H9 (cell line): ENCODE measurements around the gene MTA2. TPM values are rescaled to one million over a fixed set of nuclear protein-coding genes. Genes with fewer than 3 reads are reported as not detected.
"Not testable (repeated sequence)": the region's sequence is repeated elsewhere in the genome, so short reads cannot be mapped to it uniquely, and the experiment has no call there.

Experiments
- DNase-seq: peaks from one replicate; pipeline ENCODE4 v3.0.0-alpha.2; 2017
- H2AFZ ChIP-seq: one replicate; pipeline ENCODE4 v1.6.1; 2013; ENCODE audit warnings: mild to moderate bottlenecking, low read length, control low read depth, moderate library complexity
- H2AK5ac ChIP-seq: 2 replicates; pipeline ENCODE4 v1.6.1; 2013; ENCODE audit warnings: low read length, control low read depth, mixed read lengths; ENCODE audit not compliant: insufficient read length
- H2BK120ac ChIP-seq: one replicate; pipeline ENCODE4 v1.6.1; 2013; ENCODE audit warnings: low read depth, mild to moderate bottlenecking, low read length, control low read depth, inconsistent platforms; ENCODE audit not compliant: poor library complexity, severe bottlenecking
- H2BK12ac ChIP-seq: 2 replicates; pipeline ENCODE4 v1.6.1; 2013; ENCODE audit warnings: low read length, control low read depth, mixed read lengths, low read depth; ENCODE audit not compliant: insufficient read length
- H2BK15ac ChIP-seq: 2 replicates; pipeline ENCODE4 v1.6.1; 2013; ENCODE audit warnings: low read depth, low read length, control low read depth
- H2BK20ac ChIP-seq: one replicate; pipeline ENCODE4 v1.6.1; 2013; ENCODE audit warnings: low read depth, mild to moderate bottlenecking, low read length, control low read depth, inconsistent platforms; ENCODE audit not compliant: poor library complexity, severe bottlenecking
- H2BK5ac ChIP-seq: 2 replicates; pipeline ENCODE4 v1.6.1; 2013; ENCODE audit warnings: low read length, control low read depth, mixed read lengths; ENCODE audit not compliant: insufficient read length
- H3K14ac ChIP-seq: 2 replicates; pipeline ENCODE4 v1.6.1; 2013; ENCODE audit warnings: low read length, control low read depth; ENCODE audit not compliant: insufficient read depth
- H3K18ac ChIP-seq: 2 replicates; pipeline ENCODE4 v1.6.1; 2013; ENCODE audit warnings: low read depth, mild to moderate bottlenecking, mixed read lengths, low read length, control low read depth; ENCODE audit not compliant: insufficient read length
- H3K23ac ChIP-seq: 2 replicates; pipeline ENCODE4 v1.6.1; 2013; ENCODE audit warnings: low read length, control low read depth, mixed read lengths, low read depth; ENCODE audit not compliant: insufficient read length
- H3K23me2 ChIP-seq: 2 replicates; pipeline ENCODE4 v1.6.1; 2013; ENCODE audit warnings: low read depth, mild to moderate bottlenecking, mixed read lengths, low read length, control low read depth; ENCODE audit not compliant: insufficient read length, poor library complexity, severe bottlenecking
- H3K27ac ChIP-seq: 2 replicates; pipeline ENCODE4 v1.5.1; 2013; ENCODE audit warnings: low read length, control low read depth, mixed read lengths, low read depth; ENCODE audit not compliant: insufficient read length
- H3K27me3 ChIP-seq: 2 replicates; pipeline ENCODE4 v1.6.1; 2013; ENCODE audit warnings: low read length, control low read depth, inconsistent platforms; ENCODE audit not compliant: insufficient read depth
- H3K4ac ChIP-seq: 2 replicates; pipeline ENCODE4 v1.6.1; 2013; ENCODE audit warnings: low read depth, mild to moderate bottlenecking, control low read depth, inconsistent platforms, low read length, moderate library complexity
- H3K4me1 ChIP-seq: 2 replicates; pipeline ENCODE4 v1.6.1; 2013; ENCODE audit warnings: low read length, control low read depth, inconsistent platforms; ENCODE audit not compliant: insufficient read depth
- H3K4me2 ChIP-seq: 2 replicates; pipeline ENCODE4 v1.6.1; 2013; ENCODE audit warnings: low read length, control low read depth, mixed read lengths; ENCODE audit not compliant: insufficient read length, insufficient read depth
- H3K56ac ChIP-seq: 2 replicates; pipeline ENCODE4 v1.6.1; 2013; ENCODE audit warnings: low read depth, mild to moderate bottlenecking, mixed read lengths, low read length, control low read depth; ENCODE audit not compliant: insufficient read length
- H3K79me1 ChIP-seq: 2 replicates; pipeline ENCODE4 v1.6.1; 2013; ENCODE audit warnings: low read depth, mild to moderate bottlenecking, moderate library complexity, low read length, control low read depth, inconsistent platforms; ENCODE audit not compliant: insufficient read depth, poor library complexity, severe bottlenecking
- H3K79me2 ChIP-seq: 2 replicates; pipeline ENCODE4 v1.6.1; 2013; ENCODE audit warnings: low read length, control low read depth, inconsistent platforms; ENCODE audit not compliant: insufficient read depth
- H3K9ac ChIP-seq: 2 replicates; pipeline ENCODE4 v1.6.1; 2013; ENCODE audit warnings: low read length, control low read depth, mixed read lengths; ENCODE audit not compliant: insufficient read length; ENCODE audit errors: extremely low read depth
- H3K9me3 ChIP-seq: one replicate; pipeline ENCODE4 v1.6.1; 2013; ENCODE audit warnings: low read depth, low read length, inconsistent platforms; ENCODE audit not compliant: control insufficient read depth
- H3T11ph ChIP-seq: one replicate; pipeline ENCODE4 v1.6.1; 2013; ENCODE audit warnings: mild to moderate bottlenecking, low read length, control low read depth, inconsistent platforms
- H4K20me1 ChIP-seq: one replicate; pipeline ENCODE4 v1.6.1; 2013; ENCODE audit not compliant: control insufficient read depth, insufficient read length, insufficient read depth
- H4K5ac ChIP-seq: 2 replicates; pipeline ENCODE4 v1.6.1; 2013; ENCODE audit warnings: low read depth, mild to moderate bottlenecking, mixed read lengths, low read length, control low read depth; ENCODE audit not compliant: insufficient read length
- H4K8ac ChIP-seq: replicated peaks from 2 replicates; pipeline ENCODE4 v1.6.1; 2013; ENCODE audit warnings: low read length, control low read depth, mixed read lengths, low read depth; ENCODE audit not compliant: insufficient read length
- H4K91ac ChIP-seq: 2 replicates; pipeline ENCODE4 v1.6.1; 2013; ENCODE audit warnings: low read depth, mild to moderate bottlenecking, moderate library complexity, mixed read lengths, low read length, control low read depth; ENCODE audit not compliant: insufficient read length
- H3K27ac Mint-ChIP-seq, 3 experiments: 2 replicates in 2 of 3; 3 replicates in 1 of 3; pipeline ENCODE4 v1.8.0; 2020 to 2021; ENCODE audit warnings: mixed read lengths in 3 of 3, mild to moderate bottlenecking in 1 of 3, moderate library complexity in 1 of 3
- H3K27me3 Mint-ChIP-seq: 2 replicates; pipeline ENCODE4 v1.8.0; 2021; ENCODE audit warnings: low read depth, mild to moderate bottlenecking, moderate library complexity, mixed read lengths
- H3K36me3 Mint-ChIP-seq, 3 experiments: 2 replicates in 2 of 3; 3 replicates in 1 of 3; pipeline ENCODE4 v1.8.0; 2020 to 2021; ENCODE audit warnings: low read depth in 3 of 3, mixed read lengths in 3 of 3; ENCODE audit not compliant: insufficient read depth in 1 of 3
- H3K4me1 Mint-ChIP-seq, 2 experiments: 2 replicates each; pipeline ENCODE4 v1.8.0; 2020; ENCODE audit warnings: mixed read lengths in 2 of 2
- H3K4me3 Mint-ChIP-seq, 2 experiments: 2 replicates in 1 of 2; 3 replicates in 1 of 2; pipeline ENCODE4 v1.8.0; 2020 to 2021; ENCODE audit warnings: mild to moderate bottlenecking in 2 of 2, mixed read lengths in 2 of 2, moderate library complexity in 1 of 2
- H3K9me3 Mint-ChIP-seq, 2 experiments: 2 replicates in 1 of 2; 3 replicates in 1 of 2; pipeline ENCODE4 v1.8.0; 2020; ENCODE audit warnings: mild to moderate bottlenecking in 2 of 2, mixed read lengths in 2 of 2, moderate library complexity in 1 of 2
- CTCF ChIP-seq: fragments of 200-600 bp; sonication (generic); conservative IDR thresholded peaks from 3 replicates; pipeline ENCODE4 v1.8.0; 2021; ENCODE audit warnings: antibody characterized with exemption, mild to moderate bottlenecking
- WGBS: extraction: QIAGEN DNeasy Blood & Tissue Kit; methylation state at CpG from one replicate; pipeline ENCODE4 v1.1.7; 2013; ENCODE audit warnings: missing lambda C conversion rate, low lambda C conversion rate, mixed read lengths; ENCODE audit not compliant: insufficient read length; ENCODE audit errors: extremely low coverage; 5-methylcytosine and 5-hydroxymethylcytosine counted together
- total RNA-seq: library from RNA; stranded (reverse); gene quantifications from 2 replicates; pipeline ENCODE4 v1.2.1, GENCODE V29; 2021

Gene MTA2
- total RNA-seq, 1 experiment from 2014 or later = 143 TPM

GRCh38 chr11:62565100-62565802 is 36.4 kb downstream of the MTA2 start:
- no CpG with 5 or more reads among the region's 5 CpGs for WGBS
- Histone ChIP-seq H2BK120ac (no peak overlapping the region), H4K5ac (no peak overlapping the region), H3T11ph (no peak overlapping the region), H2BK20ac (no peak overlapping the region), H3K79me1 (no peaks in the 10 kb centered on the region), H4K91ac (no peak overlapping the region), H3K4me1 (peaks cover 3% of the 10 kb centered on the region; the same call in 1 of the 2 replicates), H3K27ac (no peak overlapping the region), H4K8ac (no peak overlapping the region), H3K27me3 (no peaks in the 10 kb centered on the region), H3K9me3 (no peaks in the 10 kb centered on the region), H3K18ac (no peak overlapping the region), H4K20me1 (no peaks in the 10 kb centered on the region), H3K56ac (no peak overlapping the region), H3K4ac (no peak overlapping the region), H3K14ac (no peak overlapping the region), H2BK15ac (no peak overlapping the region), H3K23ac (no peak overlapping the region), H3K9ac (no peak overlapping the region), H3K79me2 (peaks cover 3% of the 10 kb centered on the region; the same call in 1 of the 2 replicates), H2BK12ac (no peak overlapping the region), H3K4me2 (no peak overlapping the region), H3K23me2 (no peaks in the 10 kb centered on the region), H2AK5ac (no peak overlapping the region), H2BK5ac (no peak overlapping the region), H2AFZ (no peak overlapping the region)
- no peak for TF ChIP-seq CTCF
- no peak overlapping the region for H3K4me3 Mint-ChIP-seq
- DNase-seq = no peak
- peaks cover 57 to 94% (median 69%) of the 10 kb centered on the region in 3 experiments for H3K36me3 Mint-ChIP-seq
- H3K9me3 Mint-ChIP-seq = no peaks in the 10 kb centered on the region
- peaks cover 32 to 35% of the 10 kb centered on the region in 2 experiments for H3K4me1 Mint-ChIP-seq
- H3K27me3 Mint-ChIP-seq = no peaks in the 10 kb centered on the region
- H3K27ac Mint-ChIP-seq = peak overlapping the region in 1 of 3 experiments; percentile 47; a peak in 2 of 7 replicates

DNA sequence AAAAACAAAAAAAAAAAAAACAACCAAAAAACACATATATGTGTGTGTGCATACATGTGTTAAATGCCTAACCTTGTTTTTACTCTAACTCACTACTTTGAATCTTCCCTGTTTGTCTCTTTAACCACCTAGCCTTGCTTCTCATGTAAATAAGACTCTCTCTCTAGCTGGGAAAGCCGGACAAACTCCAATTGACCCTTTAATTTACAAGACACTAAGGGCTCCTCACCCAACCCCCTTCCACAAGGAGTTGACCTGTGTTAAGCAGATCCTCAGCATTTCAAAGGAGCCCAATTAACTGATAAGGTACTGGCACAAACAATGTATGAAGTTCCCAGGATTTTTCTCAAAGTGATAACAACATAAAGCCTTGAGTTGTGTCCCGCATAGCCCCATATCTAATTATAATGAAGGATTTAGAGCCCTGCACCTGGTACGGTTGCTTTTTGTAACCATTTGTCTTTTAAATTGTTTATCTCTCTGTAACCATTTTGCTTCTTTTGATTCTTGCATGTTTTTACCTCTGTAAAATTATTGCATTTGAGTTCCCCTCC is 39.9 kb downstream of the MTA2 start:
- H3K27me3 Mint-ChIP-seq, H3K79me1 ChIP-seq, H3K27ac ChIP-seq, H2BK20ac ChIP-seq, H2BK15ac ChIP-seq, H3K9me3 ChIP-seq, H3T11ph ChIP-seq, H3K4me2 ChIP-seq, H3K9me3 Mint-ChIP-seq, H3K23ac ChIP-seq, H2BK12ac ChIP-seq, H4K91ac ChIP-seq, H3K79me2 ChIP-seq, H3K56ac ChIP-seq, H3K4me1 ChIP-seq, H2BK5ac ChIP-seq, H2AK5ac ChIP-seq, H2AFZ ChIP-seq, H2BK120ac ChIP-seq, H3K27me3 ChIP-seq, H4K20me1 ChIP-seq, H4K8ac ChIP-seq, H3K4ac ChIP-seq, H3K9ac ChIP-seq, H3K23me2 ChIP-seq, H3K18ac ChIP-seq, H4K5ac ChIP-seq, H3K14ac ChIP-seq: not testable (repeated sequence)
- H3K27ac Mint-ChIP-seq = peak overlapping the region; percentile 13 to 97 (median 87)
- peak; percentile 74 for DNase-seq
- peaks cover 56 to 95% (median 70%) of the 10 kb centered on the region in 3 experiments for H3K36me3 Mint-ChIP-seq
- H3K4me3 Mint-ChIP-seq = peak overlapping the region; percentile 18 to 60
- no CpG with 5 or more reads among the region's 3 CpGs for WGBS
- H3K4me1 Mint-ChIP-seq = peaks cover 50% of the 10 kb centered on the region in 2 experiments
